ENCODE data around the gene FAM3A.
"Not testable (repeated sequence)": the region's sequence is repeated elsewhere in the genome, so short reads cannot be mapped to it uniquely, and the experiment has no call there.

Gene FAM3A

DNA sequence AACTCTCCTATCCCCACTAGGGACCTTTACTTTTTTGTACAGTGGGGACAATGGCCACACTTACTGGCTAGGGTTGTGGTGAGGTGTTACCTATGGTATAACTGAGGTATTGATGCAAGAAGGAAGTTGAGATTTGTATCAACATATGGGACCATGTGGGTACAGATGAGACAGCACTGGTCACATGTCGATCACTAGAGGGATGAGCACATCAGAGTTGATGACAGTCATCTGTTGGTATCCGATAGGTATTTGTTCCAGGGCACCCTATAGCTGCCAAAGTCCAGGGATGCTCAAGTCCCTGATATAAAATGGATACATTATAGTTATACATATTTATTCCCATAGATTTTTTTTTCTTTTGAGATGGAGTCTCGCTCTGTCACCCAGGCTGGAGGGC lies 13.0 kb downstream of the FAM3A start:
- Histone ChIP-seq H3K9me3 (ENCODE audit: control insufficient read depth, insufficient read depth, low read depth, low read length) (no peaks in the 10 kb centered on the region), H3K36me3 (ENCODE audit: control insufficient read depth in 2 of 2, insufficient read depth in 1 of 2, low read length in 2 of 2) (peaks cover 0 to 12% of the 10 kb centered on the region in 2 experiments; a peak in 1 of 3 replicates), H3K4me3 (ENCODE audit: low read depth, low read length) (no peak overlapping the region), H3K4me1 (ENCODE audit: control insufficient read depth, insufficient read depth, low read length) (no peaks in the 10 kb centered on the region), H3K27ac (ENCODE audit: extremely low read depth, low read depth, low read length) (no peak overlapping the region)
- ChIA-PET POLR2A (no interaction called here), CTCF (interaction anchor here (0.6 to 0.7 kb wide), 3 partner anchors 12 to 22 kb away, joined by 3 read pairs; partner anchors contain the start of gene SLC10A3)
- TF ChIP-seq ZNF140 (tag by site-specific recombination; IDR thresholded peaks at IDR 0.05) (no peak), ZNF600 (tag by site-specific recombination; IDR thresholded peaks at IDR 0.05) (no peak), PBX3 (CRISPR knock-in tag; IDR thresholded peaks at IDR 0.05) (no peak)

- Histone ChIP-seq H3K4me1 (ENCODE audit: control insufficient read depth, insufficient read depth, low read length) (no peaks in the 10 kb centered on the region), H3K27ac (ENCODE audit: extremely low read depth, low read depth, low read length) (no peak overlapping the region), H3K4me3 (ENCODE audit: low read depth, low read length) (no peak overlapping the region), H3K9me3 (ENCODE audit: control insufficient read depth, insufficient read depth, low read depth, low read length) (no peaks in the 10 kb centered on the region), H3K36me3 (ENCODE audit: control insufficient read depth in 2 of 2, insufficient read depth in 1 of 2, low read length in 2 of 2) (peaks cover 0 to 6% of the 10 kb centered on the region in 2 experiments; a peak in 1 of 3 replicates)
- TF ChIP-seq, protein P1, sequence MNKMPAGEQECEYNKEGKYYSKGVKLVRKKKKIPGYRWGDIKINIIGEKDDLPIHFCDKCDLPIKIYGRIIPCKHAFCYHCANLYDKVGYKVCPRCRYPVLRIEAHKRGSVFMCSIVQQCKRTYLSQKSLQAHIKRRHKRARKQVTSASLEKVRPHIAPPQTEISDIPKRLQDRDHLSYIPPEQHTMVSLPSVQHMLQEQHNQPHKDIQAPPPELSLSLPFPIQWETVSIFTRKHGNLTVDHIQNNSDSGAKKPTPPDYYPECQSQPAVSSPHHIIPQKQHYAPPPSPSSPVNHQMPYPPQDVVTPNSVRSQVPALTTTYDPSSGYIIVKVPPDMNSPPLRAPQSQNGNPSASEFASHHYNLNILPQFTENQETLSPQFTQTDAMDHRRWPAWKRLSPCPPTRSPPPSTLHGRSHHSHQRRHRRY (tag by site-specific recombination; IDR thresholded peaks at IDR 0.05): no peak
- TF ChIP-seq ZNF184 (tag by site-specific recombination; IDR thresholded peaks at IDR 0.05): no peak
- TF ChIP-seq ZNF311 (tag by site-specific recombination; IDR thresholded peaks at IDR 0.05; ENCODE audit: borderline replicate concordance): no peak
- no peak for TF ChIP-seq ZBTB20 (tag by site-specific recombination; IDR thresholded peaks at IDR 0.05)
- TF ChIP-seq ZNF140 (tag by site-specific recombination; IDR thresholded peaks at IDR 0.05): no peak
- no peak for TF ChIP-seq ZNF266 (tag by site-specific recombination; IDR thresholded peaks at IDR 0.05; ENCODE audit: low read depth)
- TF ChIP-seq ZNF792 (tag by site-specific recombination; IDR thresholded peaks at IDR 0.05): no peak
- no peak for TF ChIP-seq ZBTB7A (tag by site-specific recombination; IDR thresholded peaks at IDR 0.05; ENCODE audit: low read depth)
- POLR2A ChIA-PET: no interaction called here
- CTCF ChIA-PET: interaction anchor here (0.7 to 1.2 kb wide), 2 partner anchors 13 to 14 kb away, joined by 3 to 5 read pairs; no protein-coding TSS in a partner anchor
Measured at GRCh38 chrX:154502098-154502497, 13.9 kb downstream of the FAM3A start.

GRCh38 chrX:154501423-154501822 lies 14.6 kb downstream of the FAM3A start:
- H3K9me3 ChIP-seq (ENCODE audit: control insufficient read depth, insufficient read depth, low read depth, low read length); H3K27ac ChIP-seq (ENCODE audit: extremely low read depth, low read depth, low read length); H3K4me3 ChIP-seq (ENCODE audit: low read depth, low read length); POLR2A ChIA-PET; H3K4me1 ChIP-seq (ENCODE audit: control insufficient read depth, insufficient read depth, low read length); H3K36me3 ChIP-seq (ENCODE audit: control insufficient read depth in 2 of 2, insufficient read depth in 1 of 2, low read length in 2 of 2): not testable (repeated sequence)
- CTCF ChIA-PET: interaction anchor here (0.7 to 1.2 kb wide), 3 partner anchors 14 to 16 kb away, joined by 3 to 5 read pairs (median 3); no protein-coding TSS in a partner anchor
- peak; percentile 56; the same call in 1 of the 2 replicates for TF ChIP-seq KLF1 (tag by site-specific recombination; IDR thresholded peaks at IDR 0.05)

DNA sequence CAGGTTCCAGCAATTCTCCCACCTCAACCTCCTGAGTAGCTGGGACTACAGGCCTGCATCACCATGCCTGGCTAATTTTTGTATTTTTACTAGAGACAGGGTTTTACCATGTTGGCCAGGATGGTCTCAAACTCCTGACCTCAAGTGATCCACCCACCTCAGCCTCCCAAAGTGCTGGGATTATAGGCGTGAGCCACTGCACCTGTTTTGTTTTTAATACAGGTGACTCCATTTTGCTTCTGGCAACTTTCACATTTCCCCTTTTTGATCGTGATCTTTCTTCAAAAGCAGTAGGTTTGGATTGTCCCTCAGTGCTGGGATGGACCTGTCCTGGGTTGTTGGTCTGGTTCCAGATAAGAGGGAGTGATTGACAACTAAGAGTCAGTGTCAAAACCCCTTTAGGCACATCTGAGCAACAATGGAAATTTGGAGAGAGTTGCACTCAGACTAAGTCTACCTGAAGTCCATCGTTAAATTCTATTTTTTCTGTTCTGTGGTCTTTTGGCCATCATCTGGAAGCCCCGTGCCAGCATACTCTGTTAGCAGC lies 19.4 kb downstream of the FAM3A start:
- H3K4me3 ChIP-seq (ENCODE audit: low read depth, low read length); H3K9me3 ChIP-seq (ENCODE audit: control insufficient read depth, insufficient read depth, low read depth, low read length); H3K27ac ChIP-seq (ENCODE audit: extremely low read depth, low read depth, low read length); H3K4me1 ChIP-seq (ENCODE audit: control insufficient read depth, insufficient read depth, low read length); H3K36me3 ChIP-seq (ENCODE audit: control insufficient read depth in 2 of 2, insufficient read depth in 1 of 2, low read length in 2 of 2); CTCF ChIA-PET: not testable (repeated sequence)
- POLR2A ChIA-PET: interaction anchor here (0.7 to 1.1 kb wide), 2 partner anchors 10 to 126 kb away, joined by 3 to 4 read pairs; partner anchors contain the start of gene UBL4A
- TF ChIP-seq PRDM10 (tag by site-specific recombination; IDR thresholded peaks at IDR 0.05): peak; percentile 64

Measured in HEK293 (cell line).